H9 (cell line): ENCODE results near the gene SOCS1. TPM values are rescaled to one million over a fixed set of nuclear protein-coding genes. Genes with fewer than 3 reads are reported as not detected.

Experiments used
- DNase-seq: peaks from one replicate; pipeline ENCODE4 v3.0.0-alpha.2; 2017
- H2AFZ ChIP-seq: one replicate; pipeline ENCODE4 v1.6.1; 2013; ENCODE audit warnings: mild to moderate bottlenecking, low read length, control low read depth, moderate library complexity
- H2AK5ac ChIP-seq: 2 replicates; pipeline ENCODE4 v1.6.1; 2013; ENCODE audit warnings: low read length, control low read depth, mixed read lengths; ENCODE audit not compliant: insufficient read length
- H2BK120ac ChIP-seq: one replicate; pipeline ENCODE4 v1.6.1; 2013; ENCODE audit warnings: low read depth, mild to moderate bottlenecking, low read length, control low read depth, inconsistent platforms; ENCODE audit not compliant: poor library complexity, severe bottlenecking
- H2BK12ac ChIP-seq: 2 replicates; pipeline ENCODE4 v1.6.1; 2013; ENCODE audit warnings: low read length, control low read depth, mixed read lengths, low read depth; ENCODE audit not compliant: insufficient read length
- H2BK15ac ChIP-seq: 2 replicates; pipeline ENCODE4 v1.6.1; 2013; ENCODE audit warnings: low read depth, low read length, control low read depth
- H2BK20ac ChIP-seq: one replicate; pipeline ENCODE4 v1.6.1; 2013; ENCODE audit warnings: low read depth, mild to moderate bottlenecking, low read length, control low read depth, inconsistent platforms; ENCODE audit not compliant: poor library complexity, severe bottlenecking
- H2BK5ac ChIP-seq: 2 replicates; pipeline ENCODE4 v1.6.1; 2013; ENCODE audit warnings: low read length, control low read depth, mixed read lengths; ENCODE audit not compliant: insufficient read length
- H3K14ac ChIP-seq: 2 replicates; pipeline ENCODE4 v1.6.1; 2013; ENCODE audit warnings: low read length, control low read depth; ENCODE audit not compliant: insufficient read depth
- H3K18ac ChIP-seq: 2 replicates; pipeline ENCODE4 v1.6.1; 2013; ENCODE audit warnings: low read depth, mild to moderate bottlenecking, mixed read lengths, low read length, control low read depth; ENCODE audit not compliant: insufficient read length
- H3K23ac ChIP-seq: 2 replicates; pipeline ENCODE4 v1.6.1; 2013; ENCODE audit warnings: low read length, control low read depth, mixed read lengths, low read depth; ENCODE audit not compliant: insufficient read length
- H3K23me2 ChIP-seq: 2 replicates; pipeline ENCODE4 v1.6.1; 2013; ENCODE audit warnings: low read depth, mild to moderate bottlenecking, mixed read lengths, low read length, control low read depth; ENCODE audit not compliant: insufficient read length, poor library complexity, severe bottlenecking
- H3K27ac ChIP-seq: 2 replicates; pipeline ENCODE4 v1.5.1; 2013; ENCODE audit warnings: low read length, control low read depth, mixed read lengths, low read depth; ENCODE audit not compliant: insufficient read length
- H3K27me3 ChIP-seq: 2 replicates; pipeline ENCODE4 v1.6.1; 2013; ENCODE audit warnings: low read length, control low read depth, inconsistent platforms; ENCODE audit not compliant: insufficient read depth
- H3K4ac ChIP-seq: 2 replicates; pipeline ENCODE4 v1.6.1; 2013; ENCODE audit warnings: low read depth, mild to moderate bottlenecking, control low read depth, inconsistent platforms, low read length, moderate library complexity
- H3K4me1 ChIP-seq: 2 replicates; pipeline ENCODE4 v1.6.1; 2013; ENCODE audit warnings: low read length, control low read depth, inconsistent platforms; ENCODE audit not compliant: insufficient read depth
- H3K4me2 ChIP-seq: 2 replicates; pipeline ENCODE4 v1.6.1; 2013; ENCODE audit warnings: low read length, control low read depth, mixed read lengths; ENCODE audit not compliant: insufficient read length, insufficient read depth
- H3K56ac ChIP-seq: 2 replicates; pipeline ENCODE4 v1.6.1; 2013; ENCODE audit warnings: low read depth, mild to moderate bottlenecking, mixed read lengths, low read length, control low read depth; ENCODE audit not compliant: insufficient read length
- H3K79me1 ChIP-seq: 2 replicates; pipeline ENCODE4 v1.6.1; 2013; ENCODE audit warnings: low read depth, mild to moderate bottlenecking, moderate library complexity, low read length, control low read depth, inconsistent platforms; ENCODE audit not compliant: insufficient read depth, poor library complexity, severe bottlenecking
- H3K79me2 ChIP-seq: 2 replicates; pipeline ENCODE4 v1.6.1; 2013; ENCODE audit warnings: low read length, control low read depth, inconsistent platforms; ENCODE audit not compliant: insufficient read depth
- H3K9ac ChIP-seq: 2 replicates; pipeline ENCODE4 v1.6.1; 2013; ENCODE audit warnings: low read length, control low read depth, mixed read lengths; ENCODE audit not compliant: insufficient read length; ENCODE audit errors: extremely low read depth
- H3K9me3 ChIP-seq: one replicate; pipeline ENCODE4 v1.6.1; 2013; ENCODE audit warnings: low read depth, low read length, inconsistent platforms; ENCODE audit not compliant: control insufficient read depth
- H3T11ph ChIP-seq: one replicate; pipeline ENCODE4 v1.6.1; 2013; ENCODE audit warnings: mild to moderate bottlenecking, low read length, control low read depth, inconsistent platforms
- H4K20me1 ChIP-seq: one replicate; pipeline ENCODE4 v1.6.1; 2013; ENCODE audit not compliant: control insufficient read depth, insufficient read length, insufficient read depth
- H4K5ac ChIP-seq: 2 replicates; pipeline ENCODE4 v1.6.1; 2013; ENCODE audit warnings: low read depth, mild to moderate bottlenecking, mixed read lengths, low read length, control low read depth; ENCODE audit not compliant: insufficient read length
- H4K8ac ChIP-seq: replicated peaks from 2 replicates; pipeline ENCODE4 v1.6.1; 2013; ENCODE audit warnings: low read length, control low read depth, mixed read lengths, low read depth; ENCODE audit not compliant: insufficient read length
- H4K91ac ChIP-seq: 2 replicates; pipeline ENCODE4 v1.6.1; 2013; ENCODE audit warnings: low read depth, mild to moderate bottlenecking, moderate library complexity, mixed read lengths, low read length, control low read depth; ENCODE audit not compliant: insufficient read length
- H3K27ac Mint-ChIP-seq, 3 experiments: 2 replicates in 2 of 3; 3 replicates in 1 of 3; pipeline ENCODE4 v1.8.0; 2020 to 2021; ENCODE audit warnings: mixed read lengths in 3 of 3, mild to moderate bottlenecking in 1 of 3, moderate library complexity in 1 of 3
- H3K27me3 Mint-ChIP-seq: 2 replicates; pipeline ENCODE4 v1.8.0; 2021; ENCODE audit warnings: low read depth, mild to moderate bottlenecking, moderate library complexity, mixed read lengths
- H3K36me3 Mint-ChIP-seq, 3 experiments: 2 replicates in 2 of 3; 3 replicates in 1 of 3; pipeline ENCODE4 v1.8.0; 2020 to 2021; ENCODE audit warnings: low read depth in 3 of 3, mixed read lengths in 3 of 3; ENCODE audit not compliant: insufficient read depth in 1 of 3
- H3K4me1 Mint-ChIP-seq, 2 experiments: 2 replicates each; pipeline ENCODE4 v1.8.0; 2020; ENCODE audit warnings: mixed read lengths in 2 of 2
- H3K4me3 Mint-ChIP-seq, 2 experiments: 2 replicates in 1 of 2; 3 replicates in 1 of 2; pipeline ENCODE4 v1.8.0; 2020 to 2021; ENCODE audit warnings: mild to moderate bottlenecking in 2 of 2, mixed read lengths in 2 of 2, moderate library complexity in 1 of 2
- H3K9me3 Mint-ChIP-seq, 2 experiments: 2 replicates in 1 of 2; 3 replicates in 1 of 2; pipeline ENCODE4 v1.8.0; 2020; ENCODE audit warnings: mild to moderate bottlenecking in 2 of 2, mixed read lengths in 2 of 2, moderate library complexity in 1 of 2
- CTCF ChIP-seq: fragments of 200-600 bp; sonication (generic); conservative IDR thresholded peaks from 3 replicates; pipeline ENCODE4 v1.8.0; 2021; ENCODE audit warnings: antibody characterized with exemption, mild to moderate bottlenecking
- WGBS: extraction: QIAGEN DNeasy Blood & Tissue Kit; methylation state at CpG from one replicate; pipeline ENCODE4 v1.1.7; 2013; ENCODE audit warnings: missing lambda C conversion rate, low lambda C conversion rate, mixed read lengths; ENCODE audit not compliant: insufficient read length; ENCODE audit errors: extremely low coverage; 5-methylcytosine and 5-hydroxymethylcytosine counted together
- total RNA-seq: library from RNA; stranded (reverse); gene quantifications from 2 replicates; pipeline ENCODE4 v1.2.1, GENCODE V29; 2021

SOCS1 gene
- total RNA-seq, 1 experiment from 2014 or later: 11.0 TPM

- no peak overlapping the region for H3K23ac ChIP-seq
- Mint-ChIP-seq H3K9me3 (peaks cover 0 to 7% of the 10 kb centered on the region in 2 experiments; a peak in 3 of 5 replicates), H3K27ac (no peak overlapping the region), H3K27me3 (peaks cover 2% of the 10 kb centered on the region), H3K4me3 (no peak overlapping the region), H3K36me3 (no peaks in the 10 kb centered on the region), H3K4me1 (peaks cover 6 to 10% of the 10 kb centered on the region in 2 experiments)
- no peak overlapping the region for H2AFZ ChIP-seq
- no peak overlapping the region for H3K14ac ChIP-seq
- no CpG with 5 or more reads among the region's 3 CpGs for WGBS
- H3K79me1 ChIP-seq: no peaks in the 10 kb centered on the region
- no peaks in the 10 kb centered on the region for H3K79me2 ChIP-seq
- H2BK5ac ChIP-seq: no peak overlapping the region
- H3K4me1 ChIP-seq: no peaks in the 10 kb centered on the region
- H3K23me2 ChIP-seq: no peaks in the 10 kb centered on the region
- H3K27me3 ChIP-seq: no peaks in the 10 kb centered on the region
- no peak for TF ChIP-seq CTCF
- no peak overlapping the region for H4K8ac ChIP-seq
- no peak overlapping the region for H3K18ac ChIP-seq
- H4K20me1 ChIP-seq: no peaks in the 10 kb centered on the region
- no peak overlapping the region for H2BK12ac ChIP-seq
- H2BK120ac ChIP-seq: no peak overlapping the region
- H3K4me2 ChIP-seq: no peak overlapping the region
- H2BK15ac ChIP-seq: no peak overlapping the region; the same call in 1 of the 2 replicates
- H4K5ac ChIP-seq: no peak overlapping the region
- H3K27ac ChIP-seq: no peak overlapping the region
- H4K91ac ChIP-seq: no peak overlapping the region
- H2BK20ac ChIP-seq: no peak overlapping the region
- H3T11ph ChIP-seq: no peak overlapping the region
- no peak overlapping the region for H3K9ac ChIP-seq
- no peak overlapping the region for H3K4ac ChIP-seq
- no peak overlapping the region for H3K56ac ChIP-seq
- no peaks in the 10 kb centered on the region for H3K9me3 ChIP-seq
- DNase-seq: no peak
- H2AK5ac ChIP-seq: no peak overlapping the region
Measured at GRCh38 chr16:11273721-11274324, 17.8 kb upstream of the SOCS1 start.
